ENCODE results near the gene OGN. TPM values are rescaled to one million over a fixed set of nuclear protein-coding genes. Genes with fewer than 3 reads are reported as not detected.

The OGN gene
- total RNA-seq, 1 experiment from 2014 or later = not detected

GRCh38 chr9:92385953-92386352 lies 18.4 kb downstream of the OGN start:
- CTCF ChIA-PET = no interaction called here
- no peaks in the 10 kb centered on the region for H3K36me3 Mint-ChIP-seq (ENCODE audit: insufficient read depth, unreplicated experiment)
- no peaks in the 10 kb centered on the region for H3K9me3 ChIP-seq
- H3K27ac Mint-ChIP-seq (ENCODE audit: unreplicated experiment) = no peak overlapping the region
- no peaks in the 10 kb centered on the region for H3K4me1 ChIP-seq
- no peaks in the 10 kb centered on the region for H3K9me3 Mint-ChIP-seq (ENCODE audit: unreplicated experiment)
- BruUV-seq (replicated peaks) = no TSS peak
- TF ChIP-seq CTCF (IDR thresholded peaks at IDR 0.05; ENCODE audit: insufficient read depth in 1 of 2, low read depth in 1 of 2, low read length in 1 of 2, severe bottlenecking in 1 of 2, unreplicated experiment in 1 of 2) = no peak
- no peak overlapping the region for H3K4me3 ChIP-seq (ENCODE audit: low read depth, low read length)
- no peak overlapping the region for H3K4me3 Mint-ChIP-seq (ENCODE audit: unreplicated experiment)
- H3K36me3 ChIP-seq (ENCODE audit: control insufficient read depth, insufficient read depth, low read length) = no peaks in the 10 kb centered on the region
- H3K27me3 ChIP-seq (replicated peaks; ENCODE audit: control insufficient read depth, insufficient read depth, low read length) = no peaks in the 10 kb centered on the region
- POLR2A ChIA-PET = no interaction called here
- no peak for DNase-seq
- H3K4me1 Mint-ChIP-seq (ENCODE audit: low read depth, unreplicated experiment) = no peaks in the 10 kb centered on the region
- no peaks in the 10 kb centered on the region for H3K27me3 Mint-ChIP-seq (ENCODE audit: insufficient read depth, unreplicated experiment)
- intact Hi-C loops (cut with micrococcal nuclease; ENCODE audit: unreplicated experiment) = no loop called here

- Histone ChIP-seq H3K4me1 (no peaks in the 10 kb centered on the region), H3K9me3 (no peaks in the 10 kb centered on the region), H3K36me3 (ENCODE audit: control insufficient read depth, insufficient read depth, low read length) (no peaks in the 10 kb centered on the region), H3K4me3 (ENCODE audit: low read depth, low read length) (no peak overlapping the region), H3K27me3 (replicated peaks; ENCODE audit: control insufficient read depth, insufficient read depth, low read length) (no peaks in the 10 kb centered on the region)
- H3K4me3 Mint-ChIP-seq (ENCODE audit: unreplicated experiment) = no peak overlapping the region
- TF ChIP-seq CTCF (IDR thresholded peaks at IDR 0.05; ENCODE audit: insufficient read depth in 1 of 2, low read depth in 1 of 2, low read length in 1 of 2, severe bottlenecking in 1 of 2, unreplicated experiment in 1 of 2) = no peak
- H3K27ac Mint-ChIP-seq (ENCODE audit: unreplicated experiment) = no peak overlapping the region
- H3K27me3 Mint-ChIP-seq (ENCODE audit: insufficient read depth, unreplicated experiment) = no peaks in the 10 kb centered on the region
- no peaks in the 10 kb centered on the region for H3K4me1 Mint-ChIP-seq (ENCODE audit: low read depth, unreplicated experiment)
- ChIA-PET POLR2A (no interaction called here), CTCF (no interaction called here)
- no peaks in the 10 kb centered on the region for H3K36me3 Mint-ChIP-seq (ENCODE audit: insufficient read depth, unreplicated experiment)
- no TSS peak for BruUV-seq (replicated peaks)
- DNase-seq = no peak
- intact Hi-C loops (cut with micrococcal nuclease; ENCODE audit: unreplicated experiment) = no loop called here
- H3K9me3 Mint-ChIP-seq (ENCODE audit: unreplicated experiment) = no peaks in the 10 kb centered on the region
Observed at GRCh38 chr9:92385477-92385876, 18.9 kb downstream of the OGN start.

GRCh38 chr9:92385001-92385400 lies 19.4 kb downstream of the OGN start:
- no peaks in the 10 kb centered on the region for H3K4me1 ChIP-seq
- intact Hi-C loops (cut with micrococcal nuclease; ENCODE audit: unreplicated experiment) = no loop called here
- CTCF ChIA-PET = no interaction called here
- Mint-ChIP-seq H3K4me3 (ENCODE audit: unreplicated experiment) (no peak overlapping the region), H3K36me3 (ENCODE audit: insufficient read depth, unreplicated experiment) (no peaks in the 10 kb centered on the region), H3K9me3 (ENCODE audit: unreplicated experiment) (no peaks in the 10 kb centered on the region), H3K4me1 (ENCODE audit: low read depth, unreplicated experiment) (no peaks in the 10 kb centered on the region), H3K27me3 (ENCODE audit: insufficient read depth, unreplicated experiment) (no peaks in the 10 kb centered on the region), H3K27ac (ENCODE audit: unreplicated experiment) (no peak overlapping the region)
- DNase-seq = no peak
- no peaks in the 10 kb centered on the region for H3K27me3 ChIP-seq (replicated peaks; ENCODE audit: control insufficient read depth, insufficient read depth, low read length)
- H3K9me3 ChIP-seq = no peaks in the 10 kb centered on the region
- H3K36me3 ChIP-seq (ENCODE audit: control insufficient read depth, insufficient read depth, low read length) = no peaks in the 10 kb centered on the region
- no TSS peak for BruUV-seq (replicated peaks)
- no peak for TF ChIP-seq CTCF (IDR thresholded peaks at IDR 0.05; ENCODE audit: insufficient read depth in 1 of 2, low read depth in 1 of 2, low read length in 1 of 2, severe bottlenecking in 1 of 2, unreplicated experiment in 1 of 2)
- H3K4me3 ChIP-seq (ENCODE audit: low read depth, low read length) = no peak overlapping the region
- POLR2A ChIA-PET = no interaction called here

Measured in Caco-2 (cell line).